GM18520 (cell line): Measurements from ENCODE around the gene ARR3.
"Not testable (repeated sequence)": the region's sequence is repeated elsewhere in the genome, so short reads cannot be mapped to it uniquely, and the experiment has no call there.

ENCODE experiments used
- ATAC-seq: cut with Tn5 transposase; IDR thresholded peaks from one replicate; pipeline ENCODE4 v1.9.1; 2021; ENCODE audit not compliant: unreplicated experiment

ARR3 gene

GRCh38 chrX:70279081-70279480 is 10.9 kb downstream of the ARR3 start:
- no peak for ATAC-seq

DNA sequence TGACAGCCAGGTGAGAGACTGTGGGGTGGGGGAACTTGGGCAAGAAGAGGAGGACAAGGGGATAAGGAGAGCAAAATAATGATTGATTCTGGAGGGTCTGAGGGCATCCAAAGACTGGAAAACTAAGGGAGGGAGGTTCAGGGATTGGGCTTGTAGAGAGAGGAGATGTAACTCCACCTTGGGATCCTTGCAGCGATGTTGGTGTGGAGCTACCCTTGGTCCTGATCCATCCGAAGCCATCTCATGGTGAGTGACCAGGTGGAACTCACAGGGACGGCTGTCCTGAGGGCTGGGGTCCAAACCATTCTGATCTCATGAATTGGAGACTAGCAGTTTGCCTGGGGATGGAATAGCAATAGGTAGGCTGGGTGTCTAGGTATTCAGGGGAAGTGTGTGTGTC is 12.4 kb downstream of the ARR3 start:
- ATAC-seq, result no peak

DNA sequence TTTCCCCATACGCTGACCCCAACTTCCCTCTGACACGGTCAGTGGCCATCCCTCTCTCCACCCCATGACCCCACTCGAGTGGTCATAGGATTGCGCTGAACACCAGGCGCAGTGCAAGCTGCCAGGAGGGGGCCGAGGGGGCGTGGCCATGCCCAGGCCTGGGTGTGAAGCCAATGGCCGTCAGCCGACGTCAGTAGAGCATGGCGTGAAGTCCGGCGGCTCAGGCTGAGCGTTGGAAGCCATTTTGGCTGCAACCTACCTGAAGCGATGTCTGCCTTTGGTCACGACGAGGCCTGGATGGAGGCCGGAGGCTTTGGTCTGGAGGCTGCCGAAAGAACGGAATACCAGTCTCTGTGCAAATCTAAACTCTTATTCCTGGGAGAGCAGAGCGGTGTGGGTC is 13.8 kb downstream of the ARR3 start, which contains the start of gene RAB41:
TSS of gene RAB41 (plus strand) at position 222 of the 400 bp plus-strand sequence. CDS start at position 268, 46 bp downstream.
- no peak for ATAC-seq

DNA sequence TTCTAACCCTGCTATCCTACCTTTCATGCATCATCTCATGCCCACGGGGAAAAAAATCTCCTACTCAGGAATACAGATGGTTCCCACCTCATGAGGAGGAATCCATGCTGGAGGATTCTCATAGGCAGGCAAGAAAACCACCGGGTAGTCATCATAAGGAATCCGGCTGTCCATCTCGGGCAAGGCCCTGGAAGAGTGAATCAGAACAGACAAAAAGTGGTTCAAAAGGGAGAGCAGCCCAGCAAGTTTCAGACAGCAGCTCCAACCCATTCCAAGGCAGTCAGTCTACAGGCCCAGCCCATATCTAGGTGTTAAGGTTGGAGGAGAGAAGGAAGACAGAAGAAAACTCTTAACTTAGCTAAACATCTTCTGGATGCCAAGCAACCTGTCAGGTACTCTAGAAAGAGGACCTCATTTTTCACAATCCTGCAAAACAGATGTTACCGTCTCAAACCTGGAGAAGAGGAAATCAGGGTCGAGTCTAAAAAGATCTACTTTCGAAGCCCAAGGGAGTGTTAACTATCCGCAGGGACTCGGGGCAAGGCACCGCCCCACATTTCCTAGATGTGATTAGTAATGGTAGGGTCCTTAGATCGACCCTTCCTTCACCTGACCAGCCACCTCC is 21.1 kb downstream of the ARR3 start:
- ATAC-seq, result no peak

- ATAC-seq, result peak; percentile 98
These were observed 21.9 kb downstream of the ARR3 start, which contains the start of the genes KIF4A and PDZD11 for GRCh38 chrX:70289793-70290770. Gene KIF4A, plus strand, starts transcription at chrX:70290104. Its CDS starts 355 bp downstream, at chrX:70290459. Gene PDZD11, minus strand, starts transcription at chrX:70289927. Its CDS starts 586 bp downstream, at chrX:70289341.

DNA sequence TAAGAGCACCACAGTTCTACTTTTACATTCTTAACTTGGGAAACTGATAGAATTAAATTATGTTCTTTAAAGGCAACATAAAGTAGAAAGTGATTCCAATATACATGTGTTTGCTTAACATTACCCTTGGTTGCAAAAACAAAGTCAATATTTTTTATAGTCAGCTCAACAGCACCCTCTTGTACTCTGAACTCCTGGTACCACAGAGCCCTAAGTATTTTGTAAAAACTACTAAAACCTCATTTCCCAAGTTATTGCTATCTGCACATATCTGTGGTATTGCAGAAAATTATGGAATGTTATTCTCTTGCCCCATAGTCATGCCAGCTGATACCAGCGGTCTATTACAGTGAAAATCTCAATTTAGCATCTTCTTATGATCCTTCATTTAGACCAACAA is 24.7 kb downstream of the ARR3 start:
- no peak for ATAC-seq

GRCh38 chrX:70293621-70294020 is 25.5 kb downstream of the ARR3 start:
- no peak for ATAC-seq

- ATAC-seq, result no peak
These were observed 33.6 kb downstream of the ARR3 start for GRCh38 chrX:70301716-70302115.

DNA sequence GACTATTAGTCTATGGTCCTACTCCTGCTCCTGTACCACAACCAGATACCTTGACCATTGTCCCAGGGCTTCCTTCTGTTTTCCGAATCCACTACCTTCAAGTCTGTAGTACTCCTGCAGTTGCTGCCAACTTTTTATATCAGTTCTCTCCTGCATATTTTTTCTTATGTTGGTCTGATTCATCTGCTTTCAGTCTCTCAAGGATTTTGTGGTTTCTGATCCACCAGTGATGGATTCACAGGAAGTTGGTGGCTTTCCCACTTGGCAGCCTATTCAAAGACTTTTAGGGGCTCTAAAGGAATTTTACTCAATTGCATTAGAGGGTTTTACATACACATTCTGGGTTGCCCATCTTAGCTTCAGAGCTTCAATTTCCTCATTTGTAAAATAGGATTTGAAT is 45.4 kb downstream of the ARR3 start:
- no peak for ATAC-seq

DNA sequence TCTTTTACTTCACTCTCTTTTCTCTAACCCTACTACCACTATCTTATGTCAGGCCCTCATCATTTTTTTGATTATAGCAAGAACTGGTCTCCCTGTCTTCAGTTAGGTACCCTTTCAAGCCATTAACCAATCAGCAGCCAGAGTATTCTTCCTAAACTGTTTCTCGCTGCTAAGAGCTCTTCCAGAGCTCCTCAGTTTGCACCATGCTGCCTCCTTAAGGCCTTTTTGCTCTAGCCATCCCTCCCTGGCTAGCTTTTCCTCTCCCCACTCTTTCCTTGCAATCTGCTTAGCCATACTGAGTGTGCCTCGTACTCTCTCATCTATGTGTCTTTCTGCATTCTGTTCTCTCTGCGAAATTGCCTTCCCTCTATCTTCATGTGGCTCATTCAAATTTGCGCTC is 54.6 kb downstream of the ARR3 start:
- no peak for ATAC-seq

- ATAC-seq, result not testable (repeated sequence)
These were observed 55.5 kb downstream of the ARR3 start for GRCh38 chrX:70323628-70324027.

- no peak for ATAC-seq
These were observed 56.2 kb downstream of the ARR3 start for GRCh38 chrX:70324326-70324725.

DNA sequence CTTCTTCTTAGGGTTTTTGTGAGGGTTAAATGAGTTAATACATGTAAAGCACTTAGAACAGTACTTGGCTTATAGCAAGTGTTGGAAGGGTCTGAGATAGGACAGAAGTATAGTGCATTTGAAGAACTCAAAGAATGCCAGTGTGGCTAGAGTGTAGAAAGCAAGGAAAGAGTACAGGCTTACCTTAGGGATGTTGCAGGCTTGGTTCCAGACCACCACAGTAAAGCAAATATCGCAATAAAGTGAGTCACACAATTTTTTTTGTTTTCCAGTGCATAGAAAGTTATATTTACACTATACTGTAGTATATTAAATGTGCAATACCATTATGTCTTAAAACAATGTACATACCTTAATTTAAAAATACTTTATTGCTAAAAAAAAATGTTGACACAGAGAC is 63.0 kb downstream of the ARR3 start:
- no peak for ATAC-seq
